Activated naive CD4-positive, alpha-beta T cell treated with Interleukin-2 at 50 U/mL for 16 hours (primary cell): ENCODE data around the gene HLA-DMB.

Experiments used
- DNase-seq: peaks from one replicate; pipeline ENCODE4 v3.0.0-alpha.2; 2020

HLA-DMB gene

GRCh38 chr6:32971581-32972352 is 30.9 kb upstream of the HLA-DMB start:
- peak; percentile 99 for DNase-seq

- DNase-seq = no peak
Measured at GRCh38 chr6:32971242-32971580, 30.4 kb upstream of the HLA-DMB start.

GRCh38 chr6:32970413-32971241 is 29.8 kb upstream of the HLA-DMB start:
- DNase-seq = peak; percentile 86

- DNase-seq = peak; percentile 79
Measured at GRCh38 chr6:32969685-32970412, 29.0 kb upstream of the HLA-DMB start.

- peak; percentile 78 for DNase-seq
Measured at GRCh38 chr6:32968867-32969684, 28.2 kb upstream of the HLA-DMB start.

GRCh38 chr6:32968093-32968866 is 27.5 kb upstream of the HLA-DMB start, which contains the start of gene BRD2:
BRD2 (plus strand) TSS chr6:32968594; CDS start chr6:32972899, 4,305 bp downstream.
- peak; percentile 97 for DNase-seq

GRCh38 chr6:32967151-32968091 is 26.6 kb upstream of the HLA-DMB start:
- peak; percentile 28 for DNase-seq

GRCh38 chr6:32964776-32965175 is 23.9 kb upstream of the HLA-DMB start:
- DNase-seq = no peak

GRCh38 chr6:32963866-32964265 is 23.0 kb upstream of the HLA-DMB start:
- DNase-seq = no peak

GRCh38 chr6:32962213-32962826 is 21.5 kb upstream of the HLA-DMB start:
- DNase-seq = no peak

- DNase-seq = no peak
Measured at GRCh38 chr6:32960563-32960962, 19.7 kb upstream of the HLA-DMB start.

GRCh38 chr6:32956176-32956575 is 15.3 kb upstream of the HLA-DMB start:
- DNase-seq = no peak

GRCh38 chr6:32954986-32955802 is 14.4 kb upstream of the HLA-DMB start:
- DNase-seq = no peak

GRCh38 chr6:32954267-32954666 is 13.4 kb upstream of the HLA-DMB start:
- no peak for DNase-seq

- no peak for DNase-seq
Measured at GRCh38 chr6:32953775-32954174, 12.9 kb upstream of the HLA-DMB start.

- DNase-seq = peak; percentile 73
Measured at GRCh38 chr6:32952817-32953739, 12.2 kb upstream of the HLA-DMB start, which contains the start of gene HLA-DMA. HLA-DMA (minus strand) TSS chr6:32953097; CDS start chr6:32953036, 61 bp downstream.

- no peak for DNase-seq
Measured at GRCh38 chr6:32950449-32950848, 9.6 kb upstream of the HLA-DMB start.

GRCh38 chr6:32950010-32950409 is 9.2 kb upstream of the HLA-DMB start:
- no peak for DNase-seq
